HL-60 (cell line): Measurements from ENCODE around the gene CLEC4F.
A peak's percentile ranks its signal among the peaks of the same experiment; 100 is the strongest.

Experiments
- DNase-seq, 2 experiments: peaks; one replicate each; pipeline ENCODE4 v3.0.0-alpha.2; 2010 to 2020; ENCODE audit warnings: low read depth in 1 of 2, low spot score in 1 of 2
- H3K27ac ChIP-seq: fragments of 250-450 bp; sonication (Bioruptor Pico); replicated peaks from 2 replicates; pipeline ENCODE4 v1.5.1; 2020; ENCODE audit warnings: mild to moderate bottlenecking, moderate library complexity
- H3K27me3 ChIP-seq: fragments of 250-450 bp; sonication (Bioruptor Pico); 2 replicates; pipeline ENCODE4 v1.5.1; 2021; ENCODE audit warnings: mild to moderate bottlenecking, moderate library complexity; ENCODE audit not compliant: insufficient read depth, poor library complexity, severe bottlenecking
- H3K4me3 ChIP-seq: replicated peaks from 2 replicates; pipeline ENCODE4 v1.5.1; 2011; ENCODE audit warnings: mild to moderate bottlenecking, control low read depth, low read length; ENCODE audit not compliant: insufficient read depth
- GABPA ChIP-seq: IDR thresholded peaks from 2 replicates; pipeline ENCODE4 v1.6.1; 2012; ENCODE audit warnings: low read depth
- POLR2AphosphoS5 ChIP-seq: IDR thresholded peaks from 2 replicates; pipeline ENCODE4 v1.6.1; 2012; ENCODE audit warnings: low read depth
- REST ChIP-seq: IDR thresholded peaks from 2 replicates; pipeline ENCODE4 v1.6.1; 2012; ENCODE audit warnings: low read depth; ENCODE audit not compliant: insufficient replicate concordance
- SPI1 ChIP-seq: IDR thresholded peaks from 2 replicates; pipeline ENCODE4 v1.6.1; 2012; ENCODE audit warnings: low read depth, mild to moderate bottlenecking, borderline replicate concordance
- long read RNA-seq: library from polyadenylated mRNA; unstranded; transcript quantifications from one replicate; pipeline ENCODE4 v2.0.0, GENCODE V29; 2020
- TF ChIP-seq, protein P1 (sequence below): IDR thresholded peaks from one replicate; pipeline ENCODE4 v1.5.1; 2011; ENCODE audit warnings: low read length, control low read depth, inconsistent platforms; ENCODE audit not compliant: insufficient read depth

Gene CLEC4F
- long read RNA-seq = 0 reads

GRCh38 chr2:70820499-70820898 is at the start of gene CLEC4F:
TSS of gene CLEC4F (minus strand) at chr2:70820599. CDS start at chr2:70820523, 76 bp downstream.
- Histone ChIP-seq H3K27ac (no peak within 1 kb of the TSS), H3K27me3 (no peaks in the 10 kb centered on the region), H3K4me3 (no peak within 1 kb of the TSS)
- TF ChIP-seq REST = no peak
- no peak for TF ChIP-seq SPI1
- no peak for TF ChIP-seq POLR2AphosphoS5
- no peak for TF ChIP-seq GABPA
- TF ChIP-seq, protein P1, sequence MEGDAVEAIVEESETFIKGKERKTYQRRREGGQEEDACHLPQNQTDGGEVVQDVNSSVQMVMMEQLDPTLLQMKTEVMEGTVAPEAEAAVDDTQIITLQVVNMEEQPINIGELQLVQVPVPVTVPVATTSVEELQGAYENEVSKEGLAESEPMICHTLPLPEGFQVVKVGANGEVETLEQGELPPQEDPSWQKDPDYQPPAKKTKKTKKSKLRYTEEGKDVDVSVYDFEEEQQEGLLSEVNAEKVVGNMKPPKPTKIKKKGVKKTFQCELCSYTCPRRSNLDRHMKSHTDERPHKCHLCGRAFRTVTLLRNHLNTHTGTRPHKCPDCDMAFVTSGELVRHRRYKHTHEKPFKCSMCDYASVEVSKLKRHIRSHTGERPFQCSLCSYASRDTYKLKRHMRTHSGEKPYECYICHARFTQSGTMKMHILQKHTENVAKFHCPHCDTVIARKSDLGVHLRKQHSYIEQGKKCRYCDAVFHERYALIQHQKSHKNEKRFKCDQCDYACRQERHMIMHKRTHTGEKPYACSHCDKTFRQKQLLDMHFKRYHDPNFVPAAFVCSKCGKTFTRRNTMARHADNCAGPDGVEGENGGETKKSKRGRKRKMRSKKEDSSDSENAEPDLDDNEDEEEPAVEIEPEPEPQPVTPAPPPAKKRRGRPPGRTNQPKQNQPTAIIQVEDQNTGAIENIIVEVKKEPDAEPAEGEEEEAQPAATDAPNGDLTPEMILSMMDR = no peak
- DNase-seq = no peak

- no peaks in the 10 kb centered on the region for H3K27me3 ChIP-seq
- no peak for TF ChIP-seq POLR2AphosphoS5
- no peak for TF ChIP-seq GABPA
- no peak for TF ChIP-seq REST
- no peak for TF ChIP-seq SPI1
- TF ChIP-seq, protein P1 = no peak
- DNase-seq = no peak
- H3K4me3 ChIP-seq = no peak overlapping the region
- no peak overlapping the region for H3K27ac ChIP-seq
Measured at GRCh38 chr2:70868970-70869369, 48.6 kb upstream of the CLEC4F start.

- H3K4me3 ChIP-seq = no peak overlapping the region
- H3K27me3 ChIP-seq = peaks cover 10% of the 10 kb centered on the region
- no peak for TF ChIP-seq SPI1
- TF ChIP-seq, protein P1 = peak; percentile 97
- peak; percentile 40 to 64 for DNase-seq
- H3K27ac ChIP-seq = no peak overlapping the region
Measured at GRCh38 chr2:70861777-70862625, 41.6 kb upstream of the CLEC4F start.
